ENCODE measurements around the gene ACACB. TPM values are rescaled to one million over a fixed set of nuclear protein-coding genes. Genes with fewer than 3 reads are reported as not detected.

Gene ACACB
- total RNA-seq, 1 experiment from 2014 or later, result 1.0 TPM

DNA sequence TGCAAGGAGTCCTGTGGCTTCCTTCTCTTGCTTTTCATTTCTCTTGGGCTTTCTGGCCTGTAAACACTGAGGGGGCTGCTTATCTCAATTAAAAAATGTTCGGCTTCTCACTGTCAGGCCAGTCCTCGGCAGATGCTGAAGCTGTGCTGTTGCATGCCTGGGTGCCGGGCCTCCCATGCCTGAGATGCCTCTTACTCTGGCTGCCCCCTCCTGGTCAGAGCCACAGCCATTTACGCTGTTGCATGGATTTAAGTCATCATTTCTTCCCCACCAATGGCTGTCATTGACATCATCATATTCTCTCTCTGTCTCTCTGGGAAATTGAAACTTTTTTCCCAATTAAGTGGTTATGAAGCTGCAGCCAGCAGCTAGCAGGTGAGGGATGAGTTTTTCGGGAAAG lies 139.0 kb downstream of the ACACB start:
- POLR2A ChIA-PET, result no interaction called here
- TF ChIP-seq, protein P1, sequence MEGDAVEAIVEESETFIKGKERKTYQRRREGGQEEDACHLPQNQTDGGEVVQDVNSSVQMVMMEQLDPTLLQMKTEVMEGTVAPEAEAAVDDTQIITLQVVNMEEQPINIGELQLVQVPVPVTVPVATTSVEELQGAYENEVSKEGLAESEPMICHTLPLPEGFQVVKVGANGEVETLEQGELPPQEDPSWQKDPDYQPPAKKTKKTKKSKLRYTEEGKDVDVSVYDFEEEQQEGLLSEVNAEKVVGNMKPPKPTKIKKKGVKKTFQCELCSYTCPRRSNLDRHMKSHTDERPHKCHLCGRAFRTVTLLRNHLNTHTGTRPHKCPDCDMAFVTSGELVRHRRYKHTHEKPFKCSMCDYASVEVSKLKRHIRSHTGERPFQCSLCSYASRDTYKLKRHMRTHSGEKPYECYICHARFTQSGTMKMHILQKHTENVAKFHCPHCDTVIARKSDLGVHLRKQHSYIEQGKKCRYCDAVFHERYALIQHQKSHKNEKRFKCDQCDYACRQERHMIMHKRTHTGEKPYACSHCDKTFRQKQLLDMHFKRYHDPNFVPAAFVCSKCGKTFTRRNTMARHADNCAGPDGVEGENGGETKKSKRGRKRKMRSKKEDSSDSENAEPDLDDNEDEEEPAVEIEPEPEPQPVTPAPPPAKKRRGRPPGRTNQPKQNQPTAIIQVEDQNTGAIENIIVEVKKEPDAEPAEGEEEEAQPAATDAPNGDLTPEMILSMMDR (IDR thresholded peaks at IDR 0.05; ENCODE audit: unreplicated experiment), result no peak

DNA sequence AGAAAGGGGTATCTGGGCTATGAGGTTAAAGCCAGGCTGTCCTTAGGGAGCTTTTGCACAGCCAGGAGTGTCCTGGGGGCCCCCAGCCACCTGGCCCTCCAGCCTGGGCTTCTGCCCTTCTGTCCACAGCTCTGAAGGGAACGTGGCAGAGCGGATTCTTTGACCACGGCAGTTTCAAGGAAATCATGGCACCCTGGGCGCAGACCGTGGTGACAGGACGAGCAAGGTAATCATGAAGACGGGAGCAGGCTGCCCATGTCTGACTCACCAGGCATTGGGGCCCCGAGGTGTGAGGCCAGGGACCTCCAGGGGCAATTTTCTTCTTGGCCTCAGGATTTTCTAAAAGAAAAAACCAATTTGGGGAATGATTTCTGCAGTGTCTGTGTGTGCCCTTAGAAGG lies 139.6 kb downstream of the ACACB start:
- no peak overlapping the region for H3K27ac Mint-ChIP-seq (ENCODE audit: low read depth, unreplicated experiment)
- CTCF ChIA-PET, result interaction anchor here (0.7 to 2.5 kb wide), 5 partner anchors 7 to 144 kb away, joined by 3 to 22 read pairs (median 8); no protein-coding TSS in a partner anchor
- peaks cover 6% of the 10 kb centered on the region for H3K36me3 Mint-ChIP-seq (ENCODE audit: insufficient read depth, unreplicated experiment)
- H3K27me3 Mint-ChIP-seq (ENCODE audit: insufficient read depth, unreplicated experiment), result no peaks in the 10 kb centered on the region
- intact Hi-C loops (cut with micrococcal nuclease), result no loop called here
- POLR2A ChIA-PET, result no interaction called here
- BruUV-seq (replicated peaks), result no TSS peak
- TF ChIP-seq, protein P1 (IDR thresholded peaks at IDR 0.05; ENCODE audit: unreplicated experiment), result no peak
- H3K4me1 Mint-ChIP-seq (ENCODE audit: insufficient read depth, unreplicated experiment), result no peaks in the 10 kb centered on the region
- peaks cover 20% of the 10 kb centered on the region for H3K9me3 Mint-ChIP-seq (ENCODE audit: unreplicated experiment)
- DNase-seq (ENCODE audit: unreplicated experiment), result no peak
- no peak overlapping the region for H3K4me3 Mint-ChIP-seq (ENCODE audit: unreplicated experiment)

More for the DNA sequence above, 139.0 kb downstream of the ACACB start:
- H3K4me3 Mint-ChIP-seq (ENCODE audit: unreplicated experiment), result no peak overlapping the region
- CTCF ChIA-PET, result interaction anchor here (0.7 to 2.5 kb wide), 4 partner anchors 8 to 155 kb away, joined by 3 to 22 read pairs (median 7); no protein-coding TSS in a partner anchor
- H3K9me3 Mint-ChIP-seq (ENCODE audit: unreplicated experiment), result peaks cover 20% of the 10 kb centered on the region
- BruUV-seq (replicated peaks), result no TSS peak
- no peaks in the 10 kb centered on the region for H3K4me1 Mint-ChIP-seq (ENCODE audit: insufficient read depth, unreplicated experiment)
- peaks cover 6% of the 10 kb centered on the region for H3K36me3 Mint-ChIP-seq (ENCODE audit: insufficient read depth, unreplicated experiment)
- H3K27ac Mint-ChIP-seq (ENCODE audit: low read depth, unreplicated experiment), result no peak overlapping the region
- H3K27me3 Mint-ChIP-seq (ENCODE audit: insufficient read depth, unreplicated experiment), result no peaks in the 10 kb centered on the region
- intact Hi-C loops (cut with micrococcal nuclease), result loop anchor here (2.0 kb wide), 1 partner anchor 143 kb away; no protein-coding TSS in a partner anchor
- peak; percentile 38 for DNase-seq (ENCODE audit: unreplicated experiment)

DNA sequence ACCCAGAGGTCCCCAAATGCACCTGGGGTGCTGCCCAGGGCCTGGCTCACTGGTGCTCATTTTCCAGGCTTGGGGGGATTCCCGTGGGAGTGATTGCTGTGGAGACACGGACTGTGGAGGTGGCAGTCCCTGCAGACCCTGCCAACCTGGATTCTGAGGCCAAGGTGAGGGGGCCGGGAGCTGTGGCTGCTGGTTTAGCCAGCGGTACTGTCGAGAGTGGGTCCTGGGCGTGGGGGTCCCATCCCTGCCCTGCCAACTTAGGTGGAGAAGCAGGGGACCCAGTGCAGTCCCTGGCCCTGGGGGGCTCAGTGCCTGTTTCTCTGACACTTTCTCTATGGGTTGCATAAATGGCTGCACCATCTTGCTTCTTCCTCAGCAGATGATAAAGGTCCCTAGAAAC lies 141.8 kb downstream of the ACACB start:
- no peak for DNase-seq (ENCODE audit: unreplicated experiment)
- POLR2A ChIA-PET, result interaction anchor here (0.7 kb wide), 1 partner anchor 10 kb away, joined by 3 read pairs; no protein-coding TSS in a partner anchor
- BruUV-seq (replicated peaks), result no TSS peak

More for the DNA sequence above, 141.8 kb downstream of the ACACB start:
- Mint-ChIP-seq H3K27me3 (ENCODE audit: insufficient read depth, unreplicated experiment) (no peaks in the 10 kb centered on the region), H3K9me3 (ENCODE audit: unreplicated experiment) (peaks cover 16% of the 10 kb centered on the region), H3K36me3 (ENCODE audit: insufficient read depth, unreplicated experiment) (peaks cover 6% of the 10 kb centered on the region), H3K27ac (ENCODE audit: low read depth, unreplicated experiment) (no peak overlapping the region), H3K4me1 (ENCODE audit: insufficient read depth, unreplicated experiment) (no peaks in the 10 kb centered on the region), H3K4me3 (ENCODE audit: unreplicated experiment) (no peak overlapping the region)
- intact Hi-C loops (cut with micrococcal nuclease), result no loop called here
- TF ChIP-seq, protein P1 (IDR thresholded peaks at IDR 0.05; ENCODE audit: unreplicated experiment), result no peak
- CTCF ChIA-PET, result interaction anchor here (0.6 to 1.0 kb wide), 3 partner anchors 144 to 163 kb away, joined by 3 to 5 read pairs (median 3); no protein-coding TSS in a partner anchor

Data from MCF 10A (cell line).